ENCODE results near the gene BMPR1B. TPM values are rescaled to one million over a fixed set of nuclear protein-coding genes. Genes with fewer than 3 reads are reported as not detected.

Gene BMPR1B
- total and polyA plus RNA-seq, 2 of the 8 experiments (the other 6 are each of a cell fraction or from before 2014, with no cell fraction given), result 0.14 to 1.1 TPM

GRCh38 chr4:94782707-94783106, 25.0 kb downstream of the BMPR1B start (continued):
- TF ChIP-seq CHD7 (IDR thresholded peaks at IDR 0.05; ENCODE audit: insufficient replicate concordance, low read length) (no peak), USF2 (IDR thresholded peaks at IDR 0.05; ENCODE audit: low read length) (no peak), RXRA (IDR thresholded peaks at IDR 0.05; ENCODE audit: insufficient read depth, low read depth, low read length) (no peak)

Data from H1 (cell line).